GM12878 (cell line): Measurements from ENCODE around the gene SYNJ2BP. TPM values are rescaled to one million over a fixed set of nuclear protein-coding genes. Genes with fewer than 3 reads are reported as not detected.
A peak's percentile ranks its signal among the peaks of the same experiment; 100 is the strongest.

ENCODE experiments used
- ATAC-seq: fragments of 200-7000 bp; cut with Tn5 transposase; 3 replicates; pipeline ENCODE4 v1.9.1; 2020; ENCODE audit warnings: mild to moderate bottlenecking, moderate library complexity
- BruUV-seq: library from RNA; stranded (reverse); fragments of 400-500 nt; replicated peaks from 2 replicates; lab custom pipeline; 2021; lab: Mats Ljungman, UMichigan
- CTCF ChIA-PET: fragments of 300-600 bp; sonication (Branson Sonifier 250); formaldehyde crosslinking; extraction: SDS; loops from one replicate; lab custom pipeline; 2021; ENCODE audit warnings: inconsistent platforms; lab: Yijun Ruan, JAX
- POLR2A ChIA-PET: fragments of 350-600 bp; formaldehyde crosslinking; extraction: SDS; loops from one replicate; lab custom pipeline; 2021; ENCODE audit warnings: inconsistent platforms; lab: Charles Lee
- RAD21 ChIA-PET: fragments of 300-600 bp; sonication (Branson Sonifier 250); formaldehyde crosslinking; loops from one replicate; lab custom pipeline; 2023; ENCODE audit warnings: antibody characterized with exemption; ENCODE audit not compliant: unreplicated experiment; lab: Charles Lee
- SMC1A ChIA-PET: fragments of 300-600 bp; sonication (Branson Sonifier 250); formaldehyde crosslinking; loops from one replicate; lab custom pipeline; 2023; ENCODE audit not compliant: unreplicated experiment, uncharacterized antibody; lab: Charles Lee
- DNase-seq: peaks from one replicate; pipeline ENCODE4 v3.0.0-alpha.2; 2011; ENCODE audit warnings: low read depth, low spot score
- FAIRE-seq: peaks from 3 replicates; lab custom pipeline; 2011; peaks lifted over from hg19 to GRCh38; lab: Jason Lieb, UNC
- H2AFZ ChIP-seq: 2 replicates; pipeline ENCODE4 v1.6.0; 2011; ENCODE audit warnings: low read depth, low read length, control low read depth; ENCODE audit not compliant: control insufficient read depth
- H3K27ac ChIP-seq: 2 replicates; pipeline ENCODE4 v1.5.1; 2011; ENCODE audit warnings: control low read depth; ENCODE audit not compliant: control insufficient read depth, insufficient read depth
- H3K27me3 ChIP-seq, 2 experiments: replicated peaks in 1 of 2; 2 replicates each; pipeline versions ENCODE4 v1.6.0 to v1.6.1; 2011; ENCODE audit warnings: low read length in 1 of 2; ENCODE audit not compliant: control insufficient read depth in 2 of 2, insufficient read depth in 2 of 2
- H3K36me3 ChIP-seq, 2 experiments: 2 replicates each; pipeline ENCODE4 v1.5.1; 2011; ENCODE audit warnings: low read length in 1 of 2; ENCODE audit not compliant: control insufficient read depth in 2 of 2, insufficient read depth in 2 of 2
- H3K4me1 ChIP-seq: 2 replicates; pipeline ENCODE4 v1.6.1; 2011; ENCODE audit warnings: mild to moderate bottlenecking, low read length, moderate library complexity, mixed read lengths; ENCODE audit not compliant: control insufficient read depth, insufficient read depth
- H3K4me2 ChIP-seq: 2 replicates; pipeline ENCODE4 v1.6.0; 2011; ENCODE audit warnings: control low read depth; ENCODE audit not compliant: control insufficient read depth, insufficient read depth
- H3K4me3 ChIP-seq: fragments of 200-600 bp; sonication (generic); 2 replicates; pipeline ENCODE4 v1.5.1; 2016
- H3K79me2 ChIP-seq: 2 replicates; pipeline ENCODE4 v1.6.0; 2011; ENCODE audit warnings: low read length; ENCODE audit not compliant: control insufficient read depth, insufficient read depth
- H3K9ac ChIP-seq: 2 replicates; pipeline ENCODE4 v1.8.0; 2011; ENCODE audit warnings: low read length, control low read depth, mixed read lengths; ENCODE audit not compliant: control insufficient read depth, insufficient read depth
- H3K9me3 ChIP-seq: replicated peaks from 3 replicates; pipeline ENCODE4 v1.5.1; 2011; ENCODE audit warnings: mild to moderate bottlenecking, low read length; ENCODE audit not compliant: control insufficient read depth, insufficient read depth
- H4K20me1 ChIP-seq: 2 replicates; pipeline ENCODE4 v1.6.0; 2011; ENCODE audit not compliant: control insufficient read depth, insufficient read depth
- ATF2 ChIP-seq: IDR thresholded peaks from 2 replicates; pipeline ENCODE4 v1.6.1; 2012; ENCODE audit warnings: low read length, inconsistent platforms
- CTCF ChIP-seq, 3 experiments: IDR thresholded peaks in 2 of 3; conservative IDR thresholded peaks in 1 of 3; 2 replicates each; pipeline ENCODE4 v1.5.1; 2011; ENCODE audit warnings: low read depth in 3 of 3, low read length in 3 of 3, mild to moderate bottlenecking in 3 of 3, control low read depth in 2 of 3, moderate library complexity in 2 of 3, inconsistent platforms in 1 of 3, mixed read lengths in 1 of 3; ENCODE audit not compliant: control insufficient read depth in 2 of 3, insufficient read depth in 1 of 3; ENCODE audit errors: extremely low read depth in 1 of 3
- E2F8 ChIP-seq: fragments of 450-650 bp; IDR thresholded peaks from 2 replicates; pipeline ENCODE4 v1.6.1; 2018; ENCODE audit warnings: mild to moderate bottlenecking, low read depth, moderate library complexity; ENCODE audit not compliant: partially characterized antibody
- GATAD2B ChIP-seq: fragments of 450-650 bp; conservative IDR thresholded peaks from 2 replicates; pipeline ENCODE4 v1.6.1; 2017; ENCODE audit warnings: low read depth, mild to moderate bottlenecking, moderate library complexity
- HDAC2 ChIP-seq: fragments of 200-600 bp; sonication (generic); IDR thresholded peaks from 2 replicates; pipeline ENCODE4 v1.6.1; 2017
- KAT2A ChIP-seq: conservative IDR thresholded peaks from 2 replicates; pipeline ENCODE4 v1.6.1; 2011; ENCODE audit warnings: low read depth, low read length; ENCODE audit not compliant: control insufficient read depth
- PML ChIP-seq: IDR thresholded peaks from 2 replicates; pipeline ENCODE4 v1.6.1; 2012; ENCODE audit warnings: low read length, inconsistent platforms
- POU2F2 ChIP-seq: IDR thresholded peaks from 3 replicates; pipeline ENCODE4 v1.6.1; 2011; ENCODE audit warnings: low read depth, mild to moderate bottlenecking, low read length, borderline replicate concordance
- RCOR1 ChIP-seq: conservative IDR thresholded peaks from 2 replicates; pipeline ENCODE4 v1.6.1; 2012; ENCODE audit warnings: low read depth, low read length, improper control_type of control experiment
- RELA ChIP-seq: fragments of 450-650 bp; IDR thresholded peaks from 2 replicates; pipeline ENCODE4 v1.8.0; 2014; ENCODE audit warnings: borderline replicate concordance; ENCODE audit not compliant: partially characterized antibody
- SREBF1 ChIP-seq: IDR thresholded peaks from 2 replicates; pipeline ENCODE4 v1.6.1; 2012; ENCODE audit warnings: mild to moderate bottlenecking, low read length
- TBL1XR1 ChIP-seq: IDR thresholded peaks from 2 replicates; pipeline ENCODE4 v1.6.1; 2012; ENCODE audit warnings: low read depth, low read length, improper control_type of control experiment
- TCF3 ChIP-seq: IDR thresholded peaks from 2 replicates; pipeline ENCODE4 v1.6.1; 2012; ENCODE audit warnings: low read depth, mild to moderate bottlenecking, low read length, borderline replicate concordance; ENCODE audit not compliant: insufficient read depth
- WGBS: methylation state at CpG from one replicate; pipeline ENCODE4 v1.1.6; 2016; ENCODE audit warnings: low lambda C conversion rate; ENCODE audit not compliant: insufficient replicate concordance, insufficient coverage; ENCODE audit errors: missing lambda C conversion rate; 5-methylcytosine and 5-hydroxymethylcytosine counted together
- in situ Hi-C: fragments of 300-500 bp; cut with MboI; formaldehyde crosslinking; loops from 9 replicates; pipeline ENCODE4 v1.14.3; 2018; ENCODE audit warnings: mixed read lengths
- intact Hi-C: fragments of 100-400 bp; cut with micrococcal nuclease; formaldehyde crosslinking; loops from one replicate; pipeline ENCODE4 v1.14.2; 2022; ENCODE audit not compliant: unreplicated experiment
- polyA plus RNA-seq, 11 experiments: library from polyadenylated mRNA; depleted of rRNA in 4 of 11; unstranded in 6 of 11; stranded (reverse) in 5 of 11; fragments of >200 nt; fragmentation: Nextera tagmentation in 4 of 11; fragmentation: Illumina TruSeq in 1 of 11; extraction: Ambion mirVana in 4 of 11; extraction: Trizol in 1 of 11; gene quantifications; 1 replicate in 1 of 11; 2 replicates in 10 of 11; pipeline versions ENCODE4 v1.2.1 to v1.2.3, GENCODE V29; 2011 to 2016; ENCODE audit warnings: inconsistent platforms in 2 of 11, missing spikeins in 2 of 11, low read depth in 1 of 11
- total RNA-seq, 4 experiments: library from RNA; depleted of rRNA in 3 of 4; stranded (reverse); fragments of >200 nt in 3 of 4; fragmentation: Illumina TruSeq in 1 of 4; extraction: Trizol in 1 of 4; gene quantifications; 2 replicates each; pipeline versions ENCODE4 v1.2.1 to v1.2.3, GENCODE V29; 2013 to 2021
- TF ChIP-seq, protein P1 (sequence below): fragments of 450-650 bp; IDR thresholded peaks from 2 replicates; pipeline ENCODE4 v1.6.1; 2018; ENCODE audit warnings: borderline replicate concordance, mild to moderate bottlenecking; ENCODE audit not compliant: partially characterized antibody

The SYNJ2BP gene
- total and polyA plus RNA-seq, 10 of the 15 experiments (the other 5 are each of a cell fraction or from before 2014, with no cell fraction given): 8.0 to 27.5 (median 17.5) TPM

DNA sequence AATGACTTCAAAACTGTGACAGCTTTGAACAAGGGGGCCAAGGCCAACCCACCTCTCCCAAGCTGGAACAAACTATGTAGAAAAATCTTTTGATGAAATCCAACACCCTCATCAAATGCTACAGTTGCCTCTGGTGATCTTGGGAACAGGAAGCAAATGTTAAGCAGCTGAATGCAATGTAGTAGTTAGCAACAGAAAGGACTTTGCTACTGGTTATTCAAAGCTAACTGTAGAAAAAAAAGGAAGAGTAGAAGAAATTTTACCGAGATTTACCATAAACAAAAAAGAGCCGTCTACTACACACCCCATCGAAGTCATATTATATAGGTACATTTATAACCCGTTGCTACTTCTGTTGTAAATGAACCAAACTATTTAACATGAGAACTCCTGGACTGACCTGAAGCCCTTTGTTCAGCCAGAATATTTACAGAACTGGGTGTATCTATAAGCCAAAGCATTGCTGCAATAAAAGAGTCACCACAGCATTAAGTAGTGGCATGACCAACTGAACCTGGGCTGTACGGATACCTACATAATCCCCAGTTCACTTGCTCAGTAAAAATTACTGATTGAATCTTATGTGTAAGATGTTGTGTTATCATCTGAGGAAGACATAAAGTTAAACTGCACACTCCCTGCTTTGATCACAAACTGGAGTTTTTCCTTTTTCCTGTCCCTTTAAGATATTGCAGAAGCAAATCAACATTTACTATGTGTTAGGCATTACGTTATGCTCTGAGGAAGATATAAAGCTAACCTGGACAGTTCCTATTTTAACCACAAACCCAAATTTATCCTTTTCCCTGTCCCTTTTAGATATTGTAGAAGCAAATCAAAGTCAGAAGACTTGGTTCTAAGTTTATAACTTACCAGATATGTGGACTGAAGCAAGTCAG lies 25.1 kb downstream of the SYNJ2BP start:
- 99% methylated on average over 6 of the region's 6 CpGs for WGBS
- Histone ChIP-seq H3K9me3 (no peaks in the 10 kb centered on the region), H3K4me3 (no peak overlapping the region), H4K20me1 (no peaks in the 10 kb centered on the region), H3K4me2 (no peak overlapping the region), H2AFZ (no peak overlapping the region), H3K9ac (no peak overlapping the region), H3K79me2 (no peaks in the 10 kb centered on the region), H3K27me3 (no peaks in the 10 kb centered on the region), H3K36me3 (no peaks in the 10 kb centered on the region), H3K4me1 (no peaks in the 10 kb centered on the region), H3K27ac (no peak overlapping the region)
- ChIA-PET POLR2A (no interaction called here), CTCF (interaction anchor here (1.1 kb wide), 1 partner anchor 426 kb away, joined by 3 read pairs; no protein-coding TSS in a partner anchor), RAD21 (no interaction called here), SMC1A (interaction anchor here (0.7 to 1.9 kb wide), 5 partner anchors 9 to 323 kb away, joined by 3 to 6 read pairs (median 3); no protein-coding TSS in a partner anchor)
- FAIRE-seq: peak; percentile 54
- no peak for ATAC-seq
- intact Hi-C loops: no loop called here
- DNase-seq: no peak
- in situ Hi-C loops: no loop called here
- no TSS peak for BruUV-seq
- TF ChIP-seq TBL1XR1 (no peak), E2F8 (no peak), PML (no peak), RELA (no peak), GATAD2B (no peak), CTCF (IDR thresholded peaks at IDR 0.05 in 2 of 3, conservative IDR thresholded peaks at IDR 0.05 in 1 of 3; ENCODE audit: control insufficient read depth in 2 of 3, extremely low read depth in 1 of 3, insufficient read depth in 1 of 3, low read depth in 3 of 3, low read length in 3 of 3) (no peak), KAT2A (no peak), RCOR1 (no peak), TCF3 (no peak), HDAC2 (no peak), POU2F2 (no peak), SREBF1 (no peak), ATF2 (no peak)
- TF ChIP-seq, protein P1, sequence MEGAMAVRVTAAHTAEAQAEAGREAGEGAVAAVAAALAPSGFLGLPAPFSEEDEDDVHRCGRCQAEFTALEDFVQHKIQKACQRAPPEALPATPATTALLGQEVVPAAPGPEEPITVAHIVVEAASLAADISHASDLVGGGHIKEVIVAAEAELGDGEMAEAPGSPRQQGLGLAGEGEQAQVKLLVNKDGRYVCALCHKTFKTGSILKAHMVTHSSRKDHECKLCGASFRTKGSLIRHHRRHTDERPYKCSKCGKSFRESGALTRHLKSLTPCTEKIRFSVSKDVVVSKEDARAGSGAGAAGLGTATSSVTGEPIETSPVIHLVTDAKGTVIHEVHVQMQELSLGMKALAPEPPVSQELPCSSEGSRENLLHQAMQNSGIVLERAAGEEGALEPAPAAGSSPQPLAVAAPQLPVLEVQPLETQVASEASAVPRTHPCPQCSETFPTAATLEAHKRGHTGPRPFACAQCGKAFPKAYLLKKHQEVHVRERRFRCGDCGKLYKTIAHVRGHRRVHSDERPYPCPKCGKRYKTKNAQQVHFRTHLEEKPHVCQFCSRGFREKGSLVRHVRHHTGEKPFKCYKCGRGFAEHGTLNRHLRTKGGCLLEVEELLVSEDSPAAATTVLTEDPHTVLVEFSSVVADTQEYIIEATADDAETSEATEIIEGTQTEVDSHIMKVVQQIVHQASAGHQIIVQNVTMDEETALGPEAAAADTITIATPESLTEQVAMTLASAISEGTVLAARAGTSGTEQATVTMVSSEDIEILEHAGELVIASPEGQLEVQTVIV: no peak
